ENCODE measurements around the gene PAPPA2. TPM values are rescaled to one million over a fixed set of nuclear protein-coding genes. Genes with fewer than 3 reads are reported as not detected.

Gene PAPPA2
- total RNA-seq, 4 donors from 2014 or later, result 0.35 to 32.2 (median 1.1) TPM

DNA sequence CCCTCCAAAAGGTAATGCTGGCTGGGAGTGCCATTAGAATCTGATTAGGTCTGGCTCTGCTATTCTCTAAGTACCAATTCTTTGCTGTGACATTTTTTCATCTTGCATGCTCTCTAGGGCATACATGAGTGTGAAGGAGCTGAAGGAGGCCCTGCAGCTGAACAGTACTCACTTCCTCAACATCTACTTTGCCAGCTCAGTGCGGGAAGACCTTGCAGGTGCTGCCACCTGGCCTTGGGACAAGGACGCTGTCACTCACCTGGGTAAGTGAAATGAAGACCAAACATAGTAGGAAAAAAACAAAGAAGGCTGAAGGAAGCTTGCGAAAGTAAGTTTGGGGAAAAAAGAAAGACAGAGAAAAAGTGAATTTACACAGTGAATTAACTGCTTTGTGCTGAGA is 207.9 kb downstream of the PAPPA2 start:
- no peak for TF ChIP-seq CTCF (IDR thresholded peaks at IDR 0.05)
- no peak for TF ChIP-seq POLR2A (IDR thresholded peaks at IDR 0.05)

DNA sequence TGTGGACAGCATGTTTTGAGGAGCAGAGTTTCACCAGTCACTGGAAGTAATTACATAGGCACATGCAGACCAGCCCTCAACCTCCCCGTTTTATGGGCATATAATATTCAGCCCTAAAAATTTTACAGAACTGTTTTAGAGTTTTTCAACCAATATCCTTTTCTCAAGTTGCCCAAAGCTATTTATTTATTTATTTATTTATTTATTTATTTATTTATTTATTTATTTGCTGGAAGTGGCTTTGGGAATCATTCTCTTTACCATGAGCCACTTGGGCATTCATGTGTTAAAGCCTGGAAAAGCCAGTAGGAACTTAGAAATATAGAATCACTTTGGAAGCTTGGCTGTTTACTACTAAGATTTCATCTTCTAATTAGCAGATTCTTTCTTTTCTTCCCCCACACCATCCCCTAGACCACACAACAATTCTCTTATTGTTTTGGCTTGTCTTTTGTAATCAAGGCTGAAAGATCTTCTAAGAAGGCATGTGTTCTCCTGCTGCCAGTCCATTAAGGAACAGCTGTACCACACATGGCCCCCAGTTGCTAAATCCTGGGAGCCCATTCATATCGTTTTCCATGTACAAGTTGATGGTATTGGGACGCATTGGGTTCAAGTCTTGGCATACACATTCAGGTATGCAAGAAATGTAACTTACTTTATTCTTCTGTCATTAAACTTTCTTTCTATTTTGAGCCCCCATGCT is 220.0 kb downstream of the PAPPA2 start:
- Histone ChIP-seq H3K27ac (no peak overlapping the region), H3K9me3 (no peaks in the 10 kb centered on the region), H3K36me3 (no peaks in the 10 kb centered on the region), H3K27me3 (no peaks in the 10 kb centered on the region), H3K4me3 (no peak overlapping the region), H3K4me1 (no peaks in the 10 kb centered on the region)
- DNase-seq, result no peak
- no peak for TF ChIP-seq CTCF (IDR thresholded peaks at IDR 0.05)
- TF ChIP-seq POLR2A (IDR thresholded peaks at IDR 0.05), result no peak

More for the DNA sequence above, 207.9 kb downstream of the PAPPA2 start:
- no peak overlapping the region for H3K4me3 ChIP-seq
- no peaks in the 10 kb centered on the region for H3K27me3 ChIP-seq
- no peaks in the 10 kb centered on the region for H3K9me3 ChIP-seq
- H3K27ac ChIP-seq, result no peak overlapping the region
- H3K4me1 ChIP-seq, result no peaks in the 10 kb centered on the region
- DNase-seq, result no peak
- no peaks in the 10 kb centered on the region for H3K36me3 ChIP-seq

- H3K4me1 ChIP-seq, result no peaks in the 10 kb centered on the region
- no peak for TF ChIP-seq POLR2A (IDR thresholded peaks at IDR 0.05)
- peak in 4 of 6 experiments; percentile 47 to 59 (median 56) for TF ChIP-seq CTCF (IDR thresholded peaks at IDR 0.05)
- H3K36me3 ChIP-seq, result no peaks in the 10 kb centered on the region
- DNase-seq, result peak in 1 of 3 donors; percentile 47
- no peak overlapping the region for H3K4me3 ChIP-seq
- no peak overlapping the region for H3K27ac ChIP-seq
- H3K9me3 ChIP-seq, result no peaks in the 10 kb centered on the region
- no peaks in the 10 kb centered on the region for H3K27me3 ChIP-seq
Measured at GRCh38 chr1:176691251-176692228, 228.6 kb downstream of the PAPPA2 start.

DNA sequence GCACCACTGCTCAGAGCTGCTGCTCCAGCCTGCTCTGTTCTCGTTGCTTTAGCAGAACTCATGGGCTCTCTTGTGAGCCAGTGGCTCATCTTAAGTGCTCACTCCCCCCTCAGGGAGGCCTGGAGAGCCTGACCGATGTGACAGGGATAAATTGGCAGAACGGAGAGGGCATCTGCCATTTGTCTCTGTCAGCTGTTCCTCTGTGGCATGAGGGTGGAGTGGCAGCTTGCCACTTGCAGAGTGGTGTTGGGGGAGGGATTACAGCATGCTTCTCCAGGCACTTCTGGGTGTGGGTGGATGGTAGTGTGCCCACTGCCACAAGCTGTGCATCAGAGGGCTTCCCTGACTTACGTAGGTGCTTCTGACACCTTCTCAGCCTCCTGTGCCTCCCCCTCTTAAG is 229.5 kb downstream of the PAPPA2 start:
- H3K36me3 ChIP-seq, result no peaks in the 10 kb centered on the region
- H3K27ac ChIP-seq, result peak overlapping the region in 1 of 4 donors; percentile 54
- TF ChIP-seq POLR2A (IDR thresholded peaks at IDR 0.05) (no peak), CTCF (IDR thresholded peaks at IDR 0.05) (no peak)
- H3K9me3 ChIP-seq, result no peaks in the 10 kb centered on the region
- H3K4me1 ChIP-seq, result no peaks in the 10 kb centered on the region
- no peaks in the 10 kb centered on the region for H3K27me3 ChIP-seq
- no peak for DNase-seq
- no peak overlapping the region for H3K4me3 ChIP-seq

- Histone ChIP-seq H3K4me3 (no peak overlapping the region), H3K9me3 (no peaks in the 10 kb centered on the region), H3K36me3 (no peaks in the 10 kb centered on the region), H3K4me1 (no peaks in the 10 kb centered on the region), H3K27ac (peak overlapping the region in 1 of 4 donors; percentile 54), H3K27me3 (no peaks in the 10 kb centered on the region)
- no peak for DNase-seq
- no peak for TF ChIP-seq POLR2A (IDR thresholded peaks at IDR 0.05)
- TF ChIP-seq CTCF (IDR thresholded peaks at IDR 0.05), result no peak
Measured at GRCh38 chr1:176692988-176693696, 230.2 kb downstream of the PAPPA2 start.
